ENCODE measurements around the gene SNAP23. TPM values are rescaled to one million over a fixed set of nuclear protein-coding genes. Genes with fewer than 3 reads are reported as not detected.

SNAP23 gene
- polyA plus RNA-seq, 3 donors, result 104 to 198 (median 187) TPM

DNA sequence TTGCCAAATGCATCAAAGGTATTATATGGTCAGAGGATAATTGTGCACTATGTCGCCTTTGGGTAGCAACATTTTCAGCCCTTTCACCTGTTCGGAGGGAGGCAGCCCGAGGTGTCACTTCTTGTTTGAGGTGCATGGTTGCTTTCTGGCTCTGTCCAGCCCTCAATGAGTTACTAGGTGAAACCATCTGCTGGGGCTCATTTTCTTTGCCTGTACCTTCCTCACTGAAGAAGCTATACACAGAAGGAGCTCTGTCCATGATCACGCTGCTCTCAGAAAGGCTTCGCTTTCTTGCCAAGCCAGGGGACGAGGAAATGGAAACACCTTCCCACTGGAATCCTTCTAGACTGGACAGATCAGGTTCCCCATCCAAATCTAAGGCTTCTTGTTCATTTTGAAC, 47.2 kb upstream of the SNAP23 start:
- H3K27me3 Mint-ChIP-seq (ENCODE audit: low read depth in 3 of 3), result no peaks in the 10 kb centered on the region
- H3K4me3 Mint-ChIP-seq, result no peak overlapping the region
- WGBS (ENCODE audit: insufficient coverage), result 83% methylated on average over 3 of the region's 6 CpGs
- Histone ChIP-seq H3K27me3 (ENCODE audit: control insufficient read depth in 2 of 2, insufficient read depth in 2 of 2, low read length in 2 of 2) (no peaks in the 10 kb centered on the region), H3K9ac (ENCODE audit: insufficient read depth, low read length, poor library complexity, severe bottlenecking) (no peak overlapping the region), H3K27ac (ENCODE audit: low read depth in 1 of 2, low read length in 2 of 2) (peak overlapping the region in 1 of 2 donors; percentile 14), H3K4me1 (ENCODE audit: control insufficient read depth in 1 of 2, insufficient read depth in 2 of 2, low read length in 2 of 2) (no peaks in the 10 kb centered on the region), H4K20me1 (ENCODE audit: insufficient read depth, low read length) (peaks cover 99% of the 10 kb centered on the region), H3K36me3 (replicated peaks in 1 of 2; ENCODE audit: control insufficient read depth in 1 of 2, insufficient read depth in 2 of 2, low read length in 2 of 2) (peaks cover 92 to 98% of the 10 kb centered on the region in 2 donors), H3K9me3 (replicated peaks in 1 of 2; ENCODE audit: control insufficient read depth in 1 of 2, insufficient read depth in 1 of 2, low read length in 2 of 2) (no peaks in the 10 kb centered on the region), H3K79me2 (ENCODE audit: insufficient read depth, low read length) (peaks cover 60% of the 10 kb centered on the region), H2AFZ (ENCODE audit: insufficient read depth, low read depth, low read length, poor library complexity, severe bottlenecking) (no peak overlapping the region), H3K4me2 (replicated peaks; ENCODE audit: extremely low read depth, low read length, poor library complexity, severe bottlenecking) (no peak overlapping the region), H3K4me3 (replicated peaks in 1 of 3; ENCODE audit: low read depth in 2 of 3, low read length in 3 of 3) (no peak overlapping the region)
- intact Hi-C loops (cut with micrococcal nuclease), result no loop called here
- no peak overlapping the region for H3K27ac Mint-ChIP-seq
- no peaks in the 10 kb centered on the region for H3K9me3 Mint-ChIP-seq
- peaks cover 77 to 88% of the 10 kb centered on the region in 2 donors for H3K36me3 Mint-ChIP-seq
- no peak for DNase-seq
- no peaks in the 10 kb centered on the region for H3K4me1 Mint-ChIP-seq
- TF ChIP-seq, protein P1, sequence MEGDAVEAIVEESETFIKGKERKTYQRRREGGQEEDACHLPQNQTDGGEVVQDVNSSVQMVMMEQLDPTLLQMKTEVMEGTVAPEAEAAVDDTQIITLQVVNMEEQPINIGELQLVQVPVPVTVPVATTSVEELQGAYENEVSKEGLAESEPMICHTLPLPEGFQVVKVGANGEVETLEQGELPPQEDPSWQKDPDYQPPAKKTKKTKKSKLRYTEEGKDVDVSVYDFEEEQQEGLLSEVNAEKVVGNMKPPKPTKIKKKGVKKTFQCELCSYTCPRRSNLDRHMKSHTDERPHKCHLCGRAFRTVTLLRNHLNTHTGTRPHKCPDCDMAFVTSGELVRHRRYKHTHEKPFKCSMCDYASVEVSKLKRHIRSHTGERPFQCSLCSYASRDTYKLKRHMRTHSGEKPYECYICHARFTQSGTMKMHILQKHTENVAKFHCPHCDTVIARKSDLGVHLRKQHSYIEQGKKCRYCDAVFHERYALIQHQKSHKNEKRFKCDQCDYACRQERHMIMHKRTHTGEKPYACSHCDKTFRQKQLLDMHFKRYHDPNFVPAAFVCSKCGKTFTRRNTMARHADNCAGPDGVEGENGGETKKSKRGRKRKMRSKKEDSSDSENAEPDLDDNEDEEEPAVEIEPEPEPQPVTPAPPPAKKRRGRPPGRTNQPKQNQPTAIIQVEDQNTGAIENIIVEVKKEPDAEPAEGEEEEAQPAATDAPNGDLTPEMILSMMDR (IDR thresholded peaks at IDR 0.05), result no peak

DNA sequence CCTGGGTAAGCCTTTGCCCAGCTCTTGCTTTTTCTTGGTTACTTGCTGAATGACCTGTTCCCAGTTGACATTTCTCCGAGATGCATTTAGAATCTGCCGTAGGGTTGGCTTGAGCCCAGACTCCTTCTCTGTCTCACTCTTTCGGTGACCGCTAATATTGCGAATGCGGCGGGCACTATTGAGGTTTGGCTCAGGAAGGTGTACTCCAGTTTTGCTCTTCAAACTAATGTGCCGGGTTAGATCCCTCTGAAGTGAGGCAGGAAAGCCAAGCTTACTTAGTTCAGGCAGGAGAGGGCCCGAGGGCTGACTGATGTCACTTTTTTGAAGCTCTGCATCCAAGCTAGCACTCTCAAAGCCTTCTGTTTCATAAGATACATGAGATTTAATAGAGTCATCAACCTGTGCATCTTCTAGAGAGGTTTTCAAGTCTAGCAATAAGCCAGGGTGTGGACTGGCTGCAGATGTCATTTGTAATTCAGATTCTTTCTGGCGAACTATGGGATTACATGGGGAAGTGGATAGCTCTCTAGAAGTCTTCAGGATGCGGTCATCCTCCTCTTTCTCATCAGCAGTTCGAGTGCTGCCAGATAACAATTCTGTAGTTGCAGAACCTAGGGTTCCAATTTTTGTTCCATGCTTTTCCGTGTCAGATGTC, 45.5 kb upstream of the SNAP23 start:
- 100% methylated on average over 10 of the region's 13 CpGs for WGBS (ENCODE audit: insufficient coverage)
- Mint-ChIP-seq H3K4me1 (no peaks in the 10 kb centered on the region), H3K27me3 (ENCODE audit: low read depth in 3 of 3) (no peaks in the 10 kb centered on the region), H3K4me3 (no peak overlapping the region), H3K9me3 (no peaks in the 10 kb centered on the region), H3K27ac (no peak overlapping the region), H3K36me3 (peaks cover 76 to 89% of the 10 kb centered on the region in 2 donors)
- H3K4me1 ChIP-seq (ENCODE audit: control insufficient read depth in 1 of 2, insufficient read depth in 2 of 2, low read length in 2 of 2), result no peaks in the 10 kb centered on the region
- intact Hi-C loops (cut with micrococcal nuclease), result no loop called here
- H3K36me3 ChIP-seq (replicated peaks in 1 of 2; ENCODE audit: control insufficient read depth in 1 of 2, insufficient read depth in 2 of 2, low read length in 2 of 2), result peaks cover 92 to 98% of the 10 kb centered on the region in 2 donors
- H2AFZ ChIP-seq (ENCODE audit: insufficient read depth, low read depth, low read length, poor library complexity, severe bottlenecking), result no peak overlapping the region
- H3K79me2 ChIP-seq (ENCODE audit: insufficient read depth, low read length), result peaks cover 73% of the 10 kb centered on the region
- TF ChIP-seq, protein P1 (IDR thresholded peaks at IDR 0.05), result no peak
- no peak overlapping the region for H3K4me3 ChIP-seq (replicated peaks in 1 of 3; ENCODE audit: low read depth in 2 of 3, low read length in 3 of 3)
- DNase-seq, result no peak
- H3K9me3 ChIP-seq (replicated peaks in 1 of 2; ENCODE audit: control insufficient read depth in 1 of 2, insufficient read depth in 1 of 2, low read length in 2 of 2), result no peaks in the 10 kb centered on the region
- H3K4me2 ChIP-seq (replicated peaks; ENCODE audit: extremely low read depth, low read length, poor library complexity, severe bottlenecking), result no peak overlapping the region
- no peak overlapping the region for H3K9ac ChIP-seq (ENCODE audit: insufficient read depth, low read length, poor library complexity, severe bottlenecking)
- H3K27me3 ChIP-seq (ENCODE audit: control insufficient read depth in 2 of 2, insufficient read depth in 2 of 2, low read length in 2 of 2), result no peaks in the 10 kb centered on the region
- H3K27ac ChIP-seq (ENCODE audit: low read depth in 1 of 2, low read length in 2 of 2), result no peak overlapping the region
- peaks cover 100% of the 10 kb centered on the region for H4K20me1 ChIP-seq (ENCODE audit: insufficient read depth, low read length)

Measured in CD14-positive monocyte (primary cell).